ENCODE measurements around the gene PRSS57. TPM values are rescaled to one million over a fixed set of nuclear protein-coding genes. Genes with fewer than 3 reads are reported as not detected.
"Not testable (repeated sequence)": the region's sequence is repeated elsewhere in the genome, so short reads cannot be mapped to it uniquely, and the experiment has no call there.

The PRSS57 gene
- total RNA-seq, 1 donor from 2014 or later: not detected

- intact Hi-C loops (cut with micrococcal nuclease); H3K9me3 Mint-ChIP-seq; H3K27ac Mint-ChIP-seq; H3K4me3 Mint-ChIP-seq; H3K36me3 Mint-ChIP-seq (ENCODE audit: low read depth); DNase-seq (ENCODE audit: low spot score): not testable (repeated sequence)
- H3K27me3 Mint-ChIP-seq (ENCODE audit: insufficient read depth): peaks cover 17% of the 10 kb centered on the region
- H3K4me1 Mint-ChIP-seq (ENCODE audit: low read depth): peaks cover 19% of the 10 kb centered on the region
Measured at GRCh38 chr19:666985-667573, 28.2 kb downstream of the PRSS57 start.

DNA sequence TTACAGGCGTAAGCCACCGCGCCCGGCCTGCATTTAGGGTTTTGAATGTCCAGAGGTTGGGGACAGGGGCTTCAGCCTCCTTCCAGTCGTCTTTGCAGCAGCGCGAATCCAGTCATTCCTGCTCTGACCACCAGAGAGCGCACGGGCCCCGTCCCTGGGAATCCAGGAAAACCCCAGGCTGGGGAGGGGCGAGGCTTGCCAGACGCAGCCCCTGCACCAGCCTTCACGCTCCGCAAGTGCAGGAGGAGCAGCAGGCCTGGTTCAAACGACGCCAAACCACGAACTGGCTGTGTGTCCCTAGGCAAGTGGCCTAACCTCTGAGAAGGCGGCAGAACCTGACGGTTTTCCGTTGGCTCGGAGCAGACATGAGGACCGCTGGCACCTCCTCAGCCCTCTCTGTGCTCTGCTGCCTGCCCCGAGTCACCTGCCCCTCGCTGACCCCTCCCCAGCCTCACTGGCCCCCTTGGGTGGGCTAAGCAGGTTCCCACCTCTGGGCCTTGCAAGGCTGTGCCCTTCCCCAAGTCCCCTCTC is 30.3 kb downstream of the PRSS57 start:
- peaks cover 33% of the 10 kb centered on the region for H3K4me1 Mint-ChIP-seq (ENCODE audit: low read depth)
- H3K9me3 Mint-ChIP-seq: no peaks in the 10 kb centered on the region
- intact Hi-C loops (cut with micrococcal nuclease): loop anchor here (1.0 to 5.0 kb wide), 3 partner anchors 69 to 262 kb away; partner anchors contain the start of gene ARID3A
- peaks cover 5% of the 10 kb centered on the region for H3K36me3 Mint-ChIP-seq (ENCODE audit: low read depth)
- peak; percentile 78 for DNase-seq (ENCODE audit: low spot score)
- peak overlapping the region; percentile 45 for H3K4me3 Mint-ChIP-seq
- H3K27me3 Mint-ChIP-seq (ENCODE audit: insufficient read depth): peaks cover 13% of the 10 kb centered on the region
- no peak overlapping the region for H3K27ac Mint-ChIP-seq

- Mint-ChIP-seq H3K4me1 (ENCODE audit: low read depth) (peaks cover 33% of the 10 kb centered on the region), H3K36me3 (ENCODE audit: low read depth) (peaks cover 5% of the 10 kb centered on the region), H3K4me3 (peak overlapping the region; percentile 79), H3K9me3 (no peaks in the 10 kb centered on the region), H3K27ac (peak overlapping the region; percentile 89), H3K27me3 (ENCODE audit: insufficient read depth) (peaks cover 6% of the 10 kb centered on the region)
- intact Hi-C loops (cut with micrococcal nuclease): loop anchor here (1.0 to 5.0 kb wide), 4 partner anchors 17 to 264 kb away; partner anchors contain the start of genes ARID3A and PTBP1
- no peak for DNase-seq (ENCODE audit: low spot score)
Measured at GRCh38 chr19:663682-664117, 31.6 kb downstream of the PRSS57 start.

DNA sequence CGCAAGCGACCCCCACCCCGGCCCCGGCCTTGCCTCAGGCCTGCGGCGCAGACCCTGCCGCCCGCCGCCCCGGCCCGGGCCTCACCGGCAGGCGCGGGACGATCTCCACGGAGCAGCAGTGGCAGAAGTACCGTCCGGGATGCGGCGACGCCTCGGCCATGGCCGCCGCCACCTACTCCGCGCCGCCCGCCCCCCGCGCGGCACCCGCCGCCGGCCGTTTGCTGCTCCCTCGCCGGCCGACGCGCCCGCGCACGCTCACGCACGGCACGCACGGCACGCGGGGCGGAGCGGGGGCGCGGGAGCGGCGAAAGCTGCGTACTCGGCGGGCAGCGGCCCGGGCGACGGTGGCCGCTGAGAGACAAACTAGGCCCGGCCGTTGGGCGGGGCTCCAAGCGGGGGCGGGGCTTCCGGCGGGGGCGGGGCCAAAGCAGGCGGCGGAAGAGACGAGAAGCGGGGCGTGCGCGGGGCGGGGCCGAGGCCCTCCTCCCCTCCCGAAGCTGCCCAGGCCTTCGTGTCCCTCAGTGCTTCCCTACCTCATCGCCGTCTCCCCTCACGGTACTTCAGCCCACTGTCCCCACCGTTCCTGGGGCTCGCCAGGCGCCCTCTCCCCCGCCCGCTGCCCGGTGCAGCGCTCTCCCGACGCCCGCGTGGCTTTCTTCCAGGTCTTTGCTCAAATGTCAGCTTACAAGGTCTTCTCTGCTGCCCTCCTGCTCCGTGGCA is 32.1 kb downstream of the PRSS57 start, which contains the start of gene RNF126:
Gene RNF126, minus strand, starts transcription at position 253 of the 720 bp plus-strand sequence. Its CDS starts 93 bp downstream, at position 160.
- Mint-ChIP-seq H3K36me3 (ENCODE audit: low read depth) (peaks cover 5% of the 10 kb centered on the region), H3K27ac (peak within 1 kb of the TSS; percentile 97), H3K4me1 (ENCODE audit: low read depth) (peaks cover 33% of the 10 kb centered on the region), H3K4me3 (peak within 1 kb of the TSS; percentile 95), H3K9me3 (no peaks in the 10 kb centered on the region), H3K27me3 (ENCODE audit: insufficient read depth) (no peaks in the 10 kb centered on the region)
- intact Hi-C loops (cut with micrococcal nuclease): loop anchor here (1.0 to 5.0 kb wide), 4 partner anchors 17 to 264 kb away; partner anchors contain the start of genes ARID3A and PTBP1
- DNase-seq (ENCODE audit: low spot score): peak; percentile 84

DNA sequence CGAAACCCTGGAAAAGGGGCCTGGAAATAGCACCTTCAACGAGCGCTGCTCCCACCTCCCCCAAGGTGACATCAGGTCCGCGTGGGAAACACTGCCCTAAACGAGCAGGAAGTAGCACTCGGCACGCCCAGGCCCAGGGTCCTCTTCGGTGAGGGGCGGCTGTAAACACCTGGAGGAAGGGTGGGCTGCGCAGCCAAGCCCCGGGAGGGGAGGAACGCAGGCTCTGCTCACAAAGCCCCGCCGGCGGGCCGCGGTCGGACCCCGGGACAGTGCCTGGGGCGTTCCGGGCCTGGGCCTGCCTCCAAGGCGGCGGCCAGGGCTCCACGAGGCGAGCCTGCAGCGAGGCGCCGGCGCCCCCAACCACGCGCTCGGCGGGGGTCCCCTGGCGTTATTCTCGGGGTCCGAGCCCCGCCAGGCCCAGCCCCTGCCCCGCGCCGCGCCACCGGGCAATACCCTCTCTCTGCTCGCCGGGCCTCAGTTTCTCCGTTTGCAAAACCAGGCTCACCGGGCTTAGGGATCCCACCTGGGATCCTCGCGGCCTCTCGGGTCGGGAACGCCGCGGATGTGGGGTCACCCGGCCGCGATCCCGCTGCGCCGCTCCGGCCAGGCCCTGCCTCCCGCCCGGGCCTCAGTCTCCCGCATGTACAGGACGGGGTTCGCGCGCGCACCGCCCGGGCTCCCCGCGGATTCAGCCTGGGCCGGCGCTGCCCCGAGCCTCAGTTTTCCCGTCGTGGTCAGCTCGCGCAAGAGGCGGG is 32.9 kb downstream of the PRSS57 start:
- H3K27me3 Mint-ChIP-seq (ENCODE audit: insufficient read depth): no peaks in the 10 kb centered on the region
- peaks cover 5% of the 10 kb centered on the region for H3K36me3 Mint-ChIP-seq (ENCODE audit: low read depth)
- H3K9me3 Mint-ChIP-seq: no peaks in the 10 kb centered on the region
- intact Hi-C loops (cut with micrococcal nuclease): loop anchor here (5.0 kb wide), 2 partner anchors 200 to 265 kb away; partner anchors contain the start of gene ARID3A
- peak overlapping the region; percentile 95 for H3K4me3 Mint-ChIP-seq
- DNase-seq (ENCODE audit: low spot score): peak; percentile 68
- H3K4me1 Mint-ChIP-seq (ENCODE audit: low read depth): peaks cover 33% of the 10 kb centered on the region
- peak overlapping the region; percentile 97 for H3K27ac Mint-ChIP-seq

- Mint-ChIP-seq H3K4me1 (ENCODE audit: low read depth) (peaks cover 33% of the 10 kb centered on the region), H3K4me3 (peak overlapping the region; percentile 95), H3K27me3 (ENCODE audit: insufficient read depth) (no peaks in the 10 kb centered on the region), H3K9me3 (no peaks in the 10 kb centered on the region), H3K36me3 (ENCODE audit: low read depth) (peaks cover 5% of the 10 kb centered on the region), H3K27ac (peak overlapping the region; percentile 97)
- intact Hi-C loops (cut with micrococcal nuclease): loop anchor here (1.0 to 5.0 kb wide), 6 partner anchors 22 to 266 kb away; partner anchors contain the start of genes ARID3A, BSG, FGF22 and POLRMT
- DNase-seq (ENCODE audit: low spot score): peak; percentile 71
Measured at GRCh38 chr19:661427-662196, 33.6 kb downstream of the PRSS57 start.

DNA sequence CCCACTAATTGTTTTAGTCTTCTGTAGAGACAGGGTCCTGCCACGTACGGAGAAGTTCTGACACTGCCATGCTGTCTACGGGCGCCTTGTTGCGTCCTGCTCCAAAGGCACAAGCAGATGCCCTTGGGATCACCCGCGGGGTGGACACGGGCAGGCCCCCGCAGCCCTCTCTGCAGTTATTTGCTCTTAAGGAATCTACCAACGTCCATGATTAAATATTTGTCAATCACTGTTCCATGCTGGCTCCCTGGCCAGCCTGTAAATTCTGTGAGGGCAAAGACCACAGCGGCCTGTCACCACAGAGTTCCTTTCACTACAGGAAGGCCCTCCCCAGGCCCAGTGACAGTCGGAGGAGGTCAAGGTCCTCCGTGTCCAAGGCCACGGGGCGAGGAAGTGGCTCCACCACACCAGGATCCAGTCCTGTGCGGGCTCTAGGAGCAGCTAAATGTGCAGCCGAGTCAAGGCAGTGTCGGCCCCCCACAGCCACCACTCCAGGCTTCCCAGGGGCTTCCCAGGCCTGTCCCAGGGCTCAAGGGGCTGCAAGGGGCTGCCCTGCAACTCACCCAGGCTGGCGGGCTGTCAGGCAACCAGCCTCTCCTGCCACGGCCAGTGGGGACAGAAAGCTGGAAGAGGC is 34.3 kb downstream of the PRSS57 start:
- Mint-ChIP-seq H3K9me3 (no peaks in the 10 kb centered on the region), H3K36me3 (ENCODE audit: low read depth) (peaks cover 5% of the 10 kb centered on the region), H3K27me3 (ENCODE audit: insufficient read depth) (no peaks in the 10 kb centered on the region), H3K27ac (peak overlapping the region; percentile 97), H3K4me1 (ENCODE audit: low read depth) (peaks cover 33% of the 10 kb centered on the region), H3K4me3 (peak overlapping the region; percentile 95)
- intact Hi-C loops (cut with micrococcal nuclease): loop anchor here (1.0 to 5.0 kb wide), 6 partner anchors 22 to 266 kb away; partner anchors contain the start of genes ARID3A, BSG, FGF22 and POLRMT
- no peak for DNase-seq (ENCODE audit: low spot score)

GRCh38 chr19:658916-659839 is 36.1 kb downstream of the PRSS57 start:
- Mint-ChIP-seq H3K4me1 (ENCODE audit: low read depth) (peaks cover 27% of the 10 kb centered on the region), H3K36me3 (ENCODE audit: low read depth) (peaks cover 9% of the 10 kb centered on the region), H3K9me3 (no peaks in the 10 kb centered on the region), H3K4me3 (peak overlapping the region; percentile 95), H3K27ac (no peak overlapping the region), H3K27me3 (ENCODE audit: insufficient read depth) (no peaks in the 10 kb centered on the region)
- DNase-seq (ENCODE audit: low spot score): no peak
- intact Hi-C loops (cut with micrococcal nuclease): no loop called here

GRCh38 chr19:658059-658839 is 37.0 kb downstream of the PRSS57 start:
- Mint-ChIP-seq H3K4me3 (no peak overlapping the region), H3K36me3 (ENCODE audit: low read depth) (peaks cover 9% of the 10 kb centered on the region), H3K27ac (no peak overlapping the region), H3K9me3 (no peaks in the 10 kb centered on the region), H3K4me1 (ENCODE audit: low read depth) (peaks cover 19% of the 10 kb centered on the region), H3K27me3 (ENCODE audit: insufficient read depth) (no peaks in the 10 kb centered on the region)
- intact Hi-C loops (cut with micrococcal nuclease): no loop called here
- DNase-seq (ENCODE audit: low spot score): no peak

DNA sequence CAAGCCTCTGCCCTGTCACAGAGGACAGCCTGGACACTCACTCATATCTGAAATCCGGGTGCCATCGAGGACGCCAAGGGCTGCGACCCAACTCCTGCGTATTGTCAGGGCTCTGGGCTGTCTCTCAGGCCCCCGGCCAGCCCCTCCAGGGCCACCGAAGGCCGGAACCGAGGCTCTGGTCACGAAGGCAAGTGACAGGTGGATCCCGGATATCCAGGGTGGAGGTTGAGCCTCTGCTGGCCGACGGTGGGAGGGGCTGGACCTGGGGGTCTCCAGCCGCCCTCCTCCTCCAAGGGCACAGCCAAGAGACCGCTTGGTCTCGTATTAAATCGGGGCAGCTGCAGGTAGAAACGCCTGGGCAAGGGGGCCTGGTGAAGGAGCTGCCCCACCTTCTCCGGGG is 37.6 kb downstream of the PRSS57 start:
- no peak for DNase-seq (ENCODE audit: low spot score)
- H3K4me1 Mint-ChIP-seq (ENCODE audit: low read depth): peaks cover 19% of the 10 kb centered on the region
- intact Hi-C loops (cut with micrococcal nuclease): no loop called here
- no peaks in the 10 kb centered on the region for H3K27me3 Mint-ChIP-seq (ENCODE audit: insufficient read depth)
- H3K27ac Mint-ChIP-seq: no peak overlapping the region
- H3K4me3 Mint-ChIP-seq: no peak overlapping the region
- peaks cover 9% of the 10 kb centered on the region for H3K36me3 Mint-ChIP-seq (ENCODE audit: low read depth)
- H3K9me3 Mint-ChIP-seq: no peaks in the 10 kb centered on the region

Data from activated T-helper 1 cell treated with anti-CD3 and anti-CD28 coated beads, Interleukin-12 subunit alpha, Interleukin-12 subunit beta, Interleukin-2, Interleukin-4 antibody, amounts not matched to agents 30 ng/mL and 10 ng/mL and 1 ng/mL, durations not matched to agents 14 hours and 24 hours and 36 hours (primary cell).